HEK293T (cell line): Measurements from ENCODE around the gene ZNF81.

Experiments
- BHLHE40 ChIP-seq: fragments of 450-650 bp; IDR thresholded peaks from 2 replicates; pipeline ENCODE4 v1.6.1; 2016; ENCODE audit warnings: mild to moderate bottlenecking, moderate library complexity, borderline replicate concordance
- CTBP1 ChIP-seq: fragments of 450-650 bp; IDR thresholded peaks from 2 replicates; pipeline ENCODE4 v1.6.1; 2016; ENCODE audit warnings: borderline replicate concordance
- FOXM1 ChIP-seq: fragments of 450-650 bp; IDR thresholded peaks from 2 replicates; pipeline ENCODE4 v1.6.1; 2017; ENCODE audit warnings: mild to moderate bottlenecking, borderline replicate concordance
- HDGF ChIP-seq: fragments of 450-650 bp; IDR thresholded peaks from 2 replicates; pipeline ENCODE4 v1.6.1; 2017; ENCODE audit warnings: antibody characterized with exemption, borderline replicate concordance
- NFRKB ChIP-seq: fragments of 450-650 bp; IDR thresholded peaks from 2 replicates; pipeline ENCODE4 v1.6.1; 2016; ENCODE audit warnings: mild to moderate bottlenecking, moderate library complexity
- ZNF384 ChIP-seq: fragments of 450-650 bp; IDR thresholded peaks from 2 replicates; pipeline ENCODE4 v1.6.1; 2016

DNA sequence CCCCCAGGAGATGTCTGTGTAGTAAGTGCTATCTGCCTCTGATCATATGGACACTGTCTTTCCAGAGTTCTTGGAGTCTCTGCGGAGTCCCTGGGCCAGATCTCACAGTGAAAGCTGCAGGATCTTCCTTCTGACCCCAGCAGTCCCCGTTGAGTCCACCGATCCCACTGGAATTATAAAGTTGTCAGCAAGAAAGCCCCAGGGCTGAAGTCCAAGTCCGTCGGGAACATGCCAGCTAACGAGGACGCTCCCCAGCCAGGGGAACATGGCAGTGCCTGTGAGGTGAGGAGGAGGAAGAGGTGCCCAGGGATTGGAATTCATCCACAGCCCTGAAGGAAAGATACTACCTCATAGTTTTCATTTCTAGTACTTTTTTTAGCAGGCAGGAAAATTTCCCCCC, 9.3 kb downstream of the ZNF81 start:
- no peak for TF ChIP-seq BHLHE40
- no peak for TF ChIP-seq ZNF384
- no peak for TF ChIP-seq HDGF
- no peak for TF ChIP-seq NFRKB
- TF ChIP-seq FOXM1 = no peak
- no peak for TF ChIP-seq CTBP1
